ENCODE results near the gene GPR65.
"Not testable (repeated sequence)": the region's sequence is repeated elsewhere in the genome, so short reads cannot be mapped to it uniquely, and the experiment has no call there.

- TF ChIP-seq, protein P1, sequence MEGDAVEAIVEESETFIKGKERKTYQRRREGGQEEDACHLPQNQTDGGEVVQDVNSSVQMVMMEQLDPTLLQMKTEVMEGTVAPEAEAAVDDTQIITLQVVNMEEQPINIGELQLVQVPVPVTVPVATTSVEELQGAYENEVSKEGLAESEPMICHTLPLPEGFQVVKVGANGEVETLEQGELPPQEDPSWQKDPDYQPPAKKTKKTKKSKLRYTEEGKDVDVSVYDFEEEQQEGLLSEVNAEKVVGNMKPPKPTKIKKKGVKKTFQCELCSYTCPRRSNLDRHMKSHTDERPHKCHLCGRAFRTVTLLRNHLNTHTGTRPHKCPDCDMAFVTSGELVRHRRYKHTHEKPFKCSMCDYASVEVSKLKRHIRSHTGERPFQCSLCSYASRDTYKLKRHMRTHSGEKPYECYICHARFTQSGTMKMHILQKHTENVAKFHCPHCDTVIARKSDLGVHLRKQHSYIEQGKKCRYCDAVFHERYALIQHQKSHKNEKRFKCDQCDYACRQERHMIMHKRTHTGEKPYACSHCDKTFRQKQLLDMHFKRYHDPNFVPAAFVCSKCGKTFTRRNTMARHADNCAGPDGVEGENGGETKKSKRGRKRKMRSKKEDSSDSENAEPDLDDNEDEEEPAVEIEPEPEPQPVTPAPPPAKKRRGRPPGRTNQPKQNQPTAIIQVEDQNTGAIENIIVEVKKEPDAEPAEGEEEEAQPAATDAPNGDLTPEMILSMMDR (conservative IDR thresholded peaks at IDR 0.05; ENCODE audit: low read depth, low read length) = not testable (repeated sequence)
- not testable (repeated sequence) for TF ChIP-seq EZH2 (IDR thresholded peaks at IDR 0.05; ENCODE audit: low read length, unreplicated experiment); EZH2phosphoT487 (IDR thresholded peaks at IDR 0.05; ENCODE audit: borderline replicate concordance, low read length)
Observed at GRCh38 chr14:88024252-88025086, 19.5 kb downstream of the GPR65 start.
